T-helper 1 cell treated with Interleukin-12 subunit alpha and Interleukin-12 subunit beta and Interleukin-4 antibody, amounts not matched to agents 30 μg/mL and 1 μg/mL, for 36 hours (primary cell): ENCODE data around the gene ATP11C.

Source experiments
- H3K27ac Mint-ChIP-seq: one replicate; pipeline ENCODE4 v1.8.0; 2021; ENCODE audit warnings: mild to moderate bottlenecking, mixed read lengths
- H3K27me3 Mint-ChIP-seq: one replicate; pipeline ENCODE4 v1.8.0; 2021; ENCODE audit warnings: low read depth, mixed read lengths
- H3K36me3 Mint-ChIP-seq: one replicate; pipeline ENCODE4 v1.8.0; 2021; ENCODE audit warnings: low read depth, mixed read lengths
- H3K4me1 Mint-ChIP-seq: one replicate; pipeline ENCODE4 v1.8.0; 2021; ENCODE audit warnings: low read depth, mixed read lengths
- H3K4me3 Mint-ChIP-seq: one replicate; pipeline ENCODE4 v1.8.0; 2021; ENCODE audit warnings: mild to moderate bottlenecking, moderate library complexity, mixed read lengths
- H3K9me3 Mint-ChIP-seq: one replicate; pipeline ENCODE4 v1.8.0; 2021; ENCODE audit warnings: mixed read lengths

ATP11C gene

DNA sequence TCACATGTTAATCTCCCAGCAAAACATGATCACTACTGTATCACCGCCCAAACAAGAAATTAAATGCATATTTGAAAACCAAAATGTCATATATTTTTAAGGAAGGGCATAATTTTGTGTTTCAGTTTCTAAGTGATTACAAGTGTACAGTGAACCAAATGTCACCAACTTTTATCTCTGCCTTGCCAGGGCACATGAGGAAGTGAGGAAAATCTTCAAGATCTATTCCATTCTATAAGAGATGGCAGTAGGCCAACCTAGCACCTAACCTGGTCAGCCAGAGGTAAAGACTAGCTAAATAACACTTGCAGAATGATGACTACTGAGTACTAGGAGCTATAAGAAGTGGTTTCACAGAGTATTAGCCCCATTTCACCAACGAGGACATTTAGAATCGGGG lies 107.2 kb downstream of the ATP11C start:
- Mint-ChIP-seq H3K4me3 (no peak overlapping the region), H3K36me3 (no peaks in the 10 kb centered on the region), H3K27me3 (no peaks in the 10 kb centered on the region), H3K9me3 (no peaks in the 10 kb centered on the region), H3K27ac (no peak overlapping the region), H3K4me1 (peaks cover 2% of the 10 kb centered on the region)

DNA sequence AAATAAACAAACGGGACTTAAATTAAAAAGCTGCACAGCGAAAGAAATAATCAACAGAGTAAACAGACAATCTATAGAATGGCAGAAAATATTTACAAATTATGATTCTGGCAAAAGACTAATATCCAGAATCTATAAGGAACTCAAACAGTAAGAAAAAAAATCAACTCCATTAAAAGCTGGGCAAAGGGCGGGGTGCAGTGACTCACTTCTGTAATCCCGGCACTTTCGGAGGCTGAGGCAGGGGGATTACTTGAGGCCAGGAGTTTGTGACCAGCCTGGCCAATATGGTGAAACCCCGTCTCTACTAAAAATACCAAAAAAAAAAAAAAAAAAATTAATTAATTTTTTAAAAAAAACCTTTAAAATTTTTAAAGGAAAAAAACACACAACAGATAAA lies 109.0 kb downstream of the ATP11C start:
- H3K4me1 Mint-ChIP-seq = no peaks in the 10 kb centered on the region
- no peaks in the 10 kb centered on the region for H3K9me3 Mint-ChIP-seq
- H3K27ac Mint-ChIP-seq = no peak overlapping the region
- H3K27me3 Mint-ChIP-seq = no peaks in the 10 kb centered on the region
- peaks cover under 1% of the 10 kb centered on the region for H3K36me3 Mint-ChIP-seq
- H3K4me3 Mint-ChIP-seq = no peak overlapping the region

DNA sequence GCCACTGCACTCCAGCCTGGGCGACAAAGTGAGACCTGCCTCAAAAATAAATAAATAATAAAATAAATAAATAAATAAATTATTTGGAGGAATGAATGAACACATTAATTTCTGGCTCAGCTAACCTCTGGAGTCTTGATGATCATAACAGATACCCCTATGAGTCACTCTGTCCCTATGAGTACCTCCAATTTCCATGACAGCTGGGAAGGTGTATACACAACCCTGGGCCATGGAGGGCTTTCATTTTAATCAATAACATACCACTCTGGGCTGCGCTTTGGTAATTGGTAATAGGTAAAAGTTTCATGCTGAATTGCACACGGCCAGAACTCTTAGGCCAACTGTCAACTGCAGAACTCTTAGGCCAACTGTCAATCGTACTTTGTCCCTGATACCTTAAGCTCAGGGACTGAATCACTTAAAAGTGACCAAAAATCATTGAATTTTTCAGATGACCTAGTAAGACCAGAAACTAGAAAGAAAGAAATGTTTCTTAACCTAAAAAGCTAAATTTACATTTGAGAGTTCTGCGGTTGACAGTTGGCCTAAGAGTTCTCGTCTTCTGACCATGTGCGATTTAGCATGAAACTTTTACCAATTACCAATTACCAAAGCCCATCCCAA lies 112.4 kb downstream of the ATP11C start:
- no peaks in the 10 kb centered on the region for H3K9me3 Mint-ChIP-seq
- H3K36me3 Mint-ChIP-seq = peaks cover 15% of the 10 kb centered on the region

DNA sequence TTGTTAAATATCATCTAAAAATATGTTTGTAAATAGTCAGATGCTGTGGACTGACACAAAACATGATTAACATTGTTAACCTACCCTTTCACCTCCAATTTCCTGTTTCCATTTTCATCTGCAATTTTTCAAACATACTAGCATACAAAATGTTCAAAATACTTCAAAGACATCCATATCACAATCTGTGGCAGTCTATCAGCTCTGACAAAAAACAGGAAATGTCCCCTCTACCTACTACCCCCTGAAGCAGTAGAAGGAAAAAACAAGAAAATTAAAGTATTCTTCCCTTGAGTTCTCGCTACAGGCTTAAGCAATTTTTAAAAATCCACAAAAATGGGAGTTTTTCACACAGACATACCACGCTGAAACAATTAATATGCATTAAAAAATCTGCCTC lies 116.6 kb downstream of the ATP11C start:
- Mint-ChIP-seq H3K4me1 (peaks cover 18% of the 10 kb centered on the region), H3K27ac (no peak overlapping the region), H3K4me3 (no peak overlapping the region), H3K27me3 (no peaks in the 10 kb centered on the region), H3K36me3 (peaks cover 20% of the 10 kb centered on the region), H3K9me3 (no peaks in the 10 kb centered on the region)

More for the DNA sequence above, 112.4 kb downstream of the ATP11C start:
- peaks cover 14% of the 10 kb centered on the region for H3K4me1 Mint-ChIP-seq
- H3K27ac Mint-ChIP-seq = no peak overlapping the region
- no peaks in the 10 kb centered on the region for H3K27me3 Mint-ChIP-seq
- no peak overlapping the region for H3K4me3 Mint-ChIP-seq

DNA sequence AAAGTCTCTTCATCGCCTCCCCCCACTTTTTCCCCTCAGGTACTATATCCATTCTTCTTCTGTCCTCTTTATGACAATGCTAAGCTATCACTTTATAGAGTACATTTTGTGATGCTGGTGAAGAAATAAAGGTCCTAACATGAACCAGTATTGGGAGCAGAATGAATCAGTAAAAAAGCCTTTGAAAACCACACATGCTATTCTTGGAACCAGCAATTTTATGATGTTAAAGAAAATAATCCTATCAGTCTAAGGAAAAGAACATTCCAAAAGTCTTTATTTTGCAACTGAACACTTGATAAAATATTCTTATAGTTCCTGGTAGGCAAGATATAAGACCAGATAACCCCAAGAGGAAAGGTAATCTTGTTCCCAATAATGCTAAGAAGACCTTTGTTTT lies 117.1 kb downstream of the ATP11C start:
- Mint-ChIP-seq H3K36me3 (peaks cover 20% of the 10 kb centered on the region), H3K4me3 (no peak overlapping the region), H3K27me3 (no peaks in the 10 kb centered on the region), H3K4me1 (peaks cover 18% of the 10 kb centered on the region), H3K9me3 (no peaks in the 10 kb centered on the region), H3K27ac (no peak overlapping the region)

DNA sequence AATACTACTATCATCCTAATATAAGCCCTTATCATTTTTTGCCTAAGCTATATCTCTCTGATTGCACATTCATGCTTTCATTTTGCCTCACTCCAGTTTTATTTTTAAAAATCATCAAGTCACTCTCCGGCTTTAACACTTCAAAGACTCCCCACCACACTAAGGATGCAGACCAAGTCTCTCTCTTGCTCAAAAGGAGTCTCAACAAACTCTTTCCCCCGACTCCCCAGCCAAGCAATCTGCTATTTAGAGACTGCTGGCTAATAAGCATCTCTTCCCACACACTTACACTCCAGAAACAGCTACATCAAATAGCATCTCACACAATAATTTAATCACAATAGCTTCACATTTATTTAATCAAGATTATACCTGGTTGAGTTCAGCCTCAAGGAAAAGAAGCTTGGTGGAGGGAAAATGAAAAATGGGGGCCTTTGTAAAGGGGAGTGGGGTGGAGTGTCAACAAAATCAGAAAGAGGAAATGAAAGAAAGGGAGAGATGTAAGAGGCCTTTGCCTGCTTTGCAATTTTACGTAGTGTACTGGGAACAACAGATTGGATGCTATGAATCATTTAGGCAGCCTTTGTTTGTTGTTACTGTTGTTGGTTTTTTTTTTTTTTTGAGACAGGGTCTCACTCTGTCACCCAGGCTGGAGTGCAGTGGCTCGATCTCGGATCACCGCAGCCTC lies 120.8 kb downstream of the ATP11C start:
- Mint-ChIP-seq H3K4me1 (peaks cover 12% of the 10 kb centered on the region), H3K4me3 (no peak overlapping the region), H3K9me3 (peaks cover 4% of the 10 kb centered on the region), H3K27me3 (no peaks in the 10 kb centered on the region), H3K27ac (no peak overlapping the region), H3K36me3 (peaks cover 14% of the 10 kb centered on the region)

DNA sequence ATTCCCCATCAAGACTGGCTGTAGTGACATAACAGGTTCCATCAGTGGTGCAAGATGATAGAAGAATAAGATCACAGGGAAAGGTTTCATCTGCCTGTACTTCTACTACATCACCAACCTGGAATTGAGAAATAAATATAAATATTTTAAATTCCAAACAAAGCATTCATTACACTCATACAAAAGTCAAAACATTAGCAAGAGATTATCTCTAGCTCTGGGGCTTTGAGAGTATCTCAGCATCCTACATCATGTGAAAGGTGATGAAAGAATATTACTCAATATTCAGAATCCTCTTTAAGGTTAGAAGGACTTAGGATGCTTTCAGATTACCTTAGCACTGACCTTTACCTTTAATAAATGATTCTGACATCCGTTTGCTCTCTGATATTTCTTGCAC lies 128.4 kb downstream of the ATP11C start:
- H3K27me3 Mint-ChIP-seq = no peaks in the 10 kb centered on the region
- H3K4me3 Mint-ChIP-seq = no peak overlapping the region
- peaks cover 2% of the 10 kb centered on the region for H3K4me1 Mint-ChIP-seq
- H3K36me3 Mint-ChIP-seq = peaks cover 23% of the 10 kb centered on the region
- peaks cover 4% of the 10 kb centered on the region for H3K9me3 Mint-ChIP-seq
- no peak overlapping the region for H3K27ac Mint-ChIP-seq

DNA sequence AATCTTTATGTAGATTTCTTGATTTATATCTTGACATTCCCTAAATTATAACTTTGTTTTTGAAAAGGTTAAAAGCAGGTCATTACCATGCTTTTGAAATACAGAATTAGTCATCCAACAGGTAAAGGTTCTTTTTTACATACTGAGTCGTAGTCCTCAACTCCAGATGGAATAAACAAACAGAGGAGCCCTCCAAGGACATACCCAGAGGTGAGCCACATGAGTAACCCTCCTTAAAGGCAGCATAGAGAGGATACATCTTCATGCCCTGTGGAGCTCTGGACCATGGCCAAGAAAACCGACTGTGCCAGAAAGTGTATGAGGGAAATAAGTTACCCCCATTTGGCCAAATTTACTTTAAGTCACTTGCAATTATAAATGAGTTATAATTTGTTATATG lies 129.6 kb downstream of the ATP11C start:
- no peaks in the 10 kb centered on the region for H3K27me3 Mint-ChIP-seq
- H3K9me3 Mint-ChIP-seq = peaks cover 4% of the 10 kb centered on the region
- no peak overlapping the region for H3K4me3 Mint-ChIP-seq
- no peak overlapping the region for H3K27ac Mint-ChIP-seq
- H3K36me3 Mint-ChIP-seq = peaks cover 24% of the 10 kb centered on the region
- peaks cover 2% of the 10 kb centered on the region for H3K4me1 Mint-ChIP-seq

DNA sequence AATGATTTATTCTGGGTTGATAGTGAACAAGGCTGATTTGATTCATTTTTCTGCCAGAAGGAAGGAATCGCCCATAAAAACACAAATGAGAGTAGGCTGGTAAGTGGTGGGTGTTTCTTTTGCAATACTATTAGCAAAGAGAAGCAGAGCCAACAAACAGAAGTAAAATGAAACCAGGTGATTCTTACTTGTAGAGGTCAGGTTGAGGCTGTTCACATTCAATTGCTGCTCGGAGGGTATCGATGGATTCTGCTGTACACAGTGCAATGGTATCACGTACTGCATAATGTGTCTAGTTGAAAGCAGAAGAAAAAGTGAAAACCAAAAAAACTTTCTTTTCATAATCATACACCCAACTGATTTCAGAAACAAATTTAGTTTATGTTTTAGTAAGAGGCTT lies 130.8 kb downstream of the ATP11C start:
- H3K27me3 Mint-ChIP-seq = no peaks in the 10 kb centered on the region
- no peaks in the 10 kb centered on the region for H3K9me3 Mint-ChIP-seq
- H3K36me3 Mint-ChIP-seq = peaks cover 20% of the 10 kb centered on the region
- no peak overlapping the region for H3K4me3 Mint-ChIP-seq
- H3K27ac Mint-ChIP-seq = no peak overlapping the region
- peaks cover 3% of the 10 kb centered on the region for H3K4me1 Mint-ChIP-seq

DNA sequence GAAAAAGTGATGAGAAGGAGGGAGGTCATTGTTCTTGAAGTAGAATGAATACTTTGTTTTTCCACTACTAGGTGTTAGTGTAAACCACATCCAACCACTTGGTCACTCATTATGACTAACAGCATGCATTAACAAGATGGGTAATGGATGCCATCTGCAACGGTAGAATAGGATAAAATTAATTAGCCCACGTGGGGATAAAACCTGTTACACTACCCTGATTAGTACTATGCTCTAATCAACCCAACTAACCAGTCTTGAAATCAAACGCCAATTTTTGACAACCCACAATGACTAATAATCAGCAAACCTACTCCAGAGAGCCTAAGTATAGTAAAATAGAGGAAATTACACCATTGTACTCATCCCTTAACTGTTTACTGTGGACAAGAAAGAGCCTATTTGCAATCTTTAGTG lies 131.4 kb downstream of the ATP11C start:
- Mint-ChIP-seq H3K4me1 (peaks cover 3% of the 10 kb centered on the region), H3K27ac (no peak overlapping the region), H3K4me3 (no peak overlapping the region), H3K9me3 (no peaks in the 10 kb centered on the region), H3K27me3 (no peaks in the 10 kb centered on the region), H3K36me3 (peaks cover 20% of the 10 kb centered on the region)

DNA sequence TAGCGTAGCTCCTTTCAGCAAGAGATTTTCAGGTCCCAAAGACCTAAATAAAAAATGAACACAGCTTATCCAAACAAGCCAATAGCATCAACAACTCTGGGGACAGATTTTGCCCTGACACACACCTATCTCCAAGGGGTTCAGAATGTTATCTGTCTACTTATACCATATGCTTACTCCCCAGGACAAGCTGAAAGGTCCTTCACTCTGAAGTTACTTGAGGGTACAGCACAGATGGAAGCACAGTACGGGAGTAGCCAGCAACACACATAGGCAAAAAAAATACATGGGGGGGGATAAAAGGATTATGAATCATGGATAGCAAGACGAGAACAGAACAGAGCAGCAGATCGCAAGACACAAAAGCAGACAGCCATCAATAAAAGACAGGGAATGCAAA lies 134.2 kb downstream of the ATP11C start:
- Mint-ChIP-seq H3K27me3 (no peaks in the 10 kb centered on the region), H3K36me3 (peaks cover 29% of the 10 kb centered on the region), H3K9me3 (no peaks in the 10 kb centered on the region), H3K27ac (no peak overlapping the region), H3K4me1 (peaks cover 16% of the 10 kb centered on the region), H3K4me3 (no peak overlapping the region)

DNA sequence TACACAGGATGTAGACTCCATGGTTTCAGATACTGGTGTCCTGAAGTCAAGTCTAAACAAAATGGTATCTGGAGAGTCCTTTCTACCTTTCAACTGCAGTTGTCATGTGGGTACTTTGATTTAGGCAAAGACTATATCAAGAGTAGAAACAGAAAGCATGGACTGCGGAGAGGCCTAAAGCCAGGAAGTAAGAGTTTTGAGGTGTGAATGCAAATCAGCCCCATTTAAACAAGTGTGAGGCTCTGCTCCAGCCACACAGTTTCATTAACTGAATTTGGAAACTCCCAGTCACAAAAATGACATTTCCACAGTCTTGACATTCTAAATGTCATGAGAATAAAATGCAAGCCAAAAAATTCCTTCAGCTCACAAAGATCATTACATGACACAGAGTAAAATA lies 137.7 kb downstream of the ATP11C start:
- Mint-ChIP-seq H3K4me3 (peak overlapping the region; percentile 44), H3K27me3 (no peaks in the 10 kb centered on the region), H3K36me3 (peaks cover 22% of the 10 kb centered on the region), H3K27ac (peak overlapping the region; percentile 76), H3K9me3 (no peaks in the 10 kb centered on the region), H3K4me1 (peaks cover 16% of the 10 kb centered on the region)

DNA sequence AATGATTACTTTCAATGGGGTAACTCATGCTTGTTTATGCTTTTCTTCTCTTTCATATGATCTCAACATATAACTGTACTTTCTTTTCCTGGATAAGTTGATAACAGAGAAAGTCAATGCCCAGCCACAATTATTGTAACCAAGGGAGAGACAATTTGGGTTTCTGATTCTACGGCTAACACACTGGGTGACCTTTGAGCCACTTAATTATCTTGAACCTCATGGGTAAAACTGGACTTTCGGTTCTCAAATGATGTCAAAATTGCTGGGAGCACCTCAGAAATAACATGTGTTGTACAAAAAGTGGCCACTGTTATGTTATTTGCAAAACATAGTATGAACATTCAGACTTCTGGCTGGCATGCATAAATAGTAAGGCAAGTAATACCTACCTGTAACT lies 145.3 kb downstream of the ATP11C start:
- Mint-ChIP-seq H3K36me3 (peaks cover 9% of the 10 kb centered on the region), H3K27ac (no peak overlapping the region), H3K27me3 (no peaks in the 10 kb centered on the region), H3K9me3 (no peaks in the 10 kb centered on the region), H3K4me3 (no peak overlapping the region), H3K4me1 (peaks cover 6% of the 10 kb centered on the region)

DNA sequence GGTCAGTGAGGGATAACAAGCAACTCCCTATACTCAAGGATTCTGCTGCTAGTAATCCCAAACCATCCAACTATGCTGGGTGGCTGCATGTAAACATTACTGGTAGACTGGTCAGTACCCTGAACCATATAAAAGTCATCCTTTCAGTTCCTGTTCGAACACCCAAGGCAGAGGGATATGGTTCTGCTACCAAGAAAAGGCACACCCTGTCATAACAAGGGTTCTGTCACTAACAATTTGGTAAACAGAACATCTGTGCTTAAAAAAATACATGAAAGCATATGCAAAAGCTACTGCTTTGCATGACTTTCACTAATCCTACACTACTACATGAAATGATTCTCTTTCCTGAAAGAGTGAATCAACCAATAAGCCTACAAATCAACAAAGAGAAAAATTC lies 148.0 kb downstream of the ATP11C start:
- Mint-ChIP-seq H3K4me3 (no peak overlapping the region), H3K27ac (no peak overlapping the region), H3K27me3 (no peaks in the 10 kb centered on the region), H3K36me3 (peaks cover 20% of the 10 kb centered on the region), H3K9me3 (no peaks in the 10 kb centered on the region), H3K4me1 (peaks cover 6% of the 10 kb centered on the region)

DNA sequence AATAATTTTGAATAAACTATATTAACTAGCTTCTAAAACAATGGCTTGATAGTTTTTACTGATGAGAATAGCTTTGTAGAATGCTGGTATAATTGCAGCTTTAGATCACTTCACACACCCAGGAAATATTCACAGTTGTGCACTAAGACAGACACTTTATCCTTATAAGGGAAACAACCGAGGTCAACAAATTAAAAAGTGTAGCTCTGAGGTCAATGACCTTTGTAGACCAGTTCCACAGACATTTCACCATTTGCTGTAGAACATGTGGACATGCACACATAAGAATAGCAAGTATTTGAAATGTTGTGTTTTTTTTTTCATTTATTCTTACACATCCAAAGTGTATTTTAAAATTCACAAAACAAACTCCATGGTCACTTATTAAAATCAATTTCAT lies 148.9 kb downstream of the ATP11C start:
- Mint-ChIP-seq H3K4me3 (no peak overlapping the region), H3K36me3 (peaks cover 27% of the 10 kb centered on the region), H3K27ac (no peak overlapping the region), H3K9me3 (no peaks in the 10 kb centered on the region), H3K4me1 (peaks cover 6% of the 10 kb centered on the region), H3K27me3 (no peaks in the 10 kb centered on the region)
